Thyroid gland (tissue), 4 donors: ENCODE measurements around the gene TCP1.

Experiments used
- CTCF ChIP-seq, 6 experiments: fragments of 200-600 bp in 3 of 6; fragments of 450-650 bp in 3 of 6; sonication (generic) in 3 of 6; IDR thresholded peaks; one replicate each; pipeline ENCODE4 v1.5.1; 2016 to 2019; ENCODE audit warnings: antibody characterized with exemption in 6 of 6, mild to moderate bottlenecking in 2 of 6, inconsistent platforms in 1 of 6, moderate library complexity in 1 of 6
- POLR2A ChIP-seq, 2 donors: fragments of 450-650 bp; IDR thresholded peaks; one replicate each; pipeline ENCODE4 v1.6.1; 2017; ENCODE audit warnings: antibody characterized with exemption in 2 of 2, mild to moderate bottlenecking in 2 of 2, moderate library complexity in 1 of 2

- TF ChIP-seq CTCF (IDR thresholded peaks at IDR 0.05) (no peak), POLR2A (IDR thresholded peaks at IDR 0.05) (no peak)
Observed at GRCh38 chr6:159753081-159753872, 36.1 kb downstream of the TCP1 start.
